ENCODE data around the gene ZNF831. TPM values are rescaled to one million over a fixed set of nuclear protein-coding genes. Genes with fewer than 3 reads are reported as not detected.

Gene ZNF831
- total and polyA plus RNA-seq, 10 of the 15 experiments (the other 5 are each of a cell fraction or from before 2014, with no cell fraction given), result 0.01 to 0.97 (median 0.23) TPM

DNA sequence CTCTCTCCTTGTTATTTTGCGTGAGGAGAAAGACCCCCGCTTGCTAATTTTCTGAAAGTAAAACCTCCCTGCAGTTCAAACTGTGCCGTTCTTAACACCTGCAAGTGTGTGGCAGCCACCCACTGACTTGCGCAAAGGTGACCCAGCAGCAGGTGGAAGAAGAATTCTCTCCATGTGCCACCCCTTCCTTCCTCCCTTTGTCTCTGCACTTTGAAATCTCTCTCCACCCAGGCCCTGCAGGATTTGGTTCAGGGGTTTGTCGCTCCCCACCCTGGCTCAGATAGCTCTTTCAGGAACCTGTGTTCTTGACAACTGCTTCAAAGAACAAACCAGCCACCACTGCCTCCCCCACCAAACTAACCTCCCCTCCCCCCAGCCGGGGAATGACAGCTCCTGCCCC is 41.4 kb downstream of the ZNF831 start:
- ChIA-PET SMC1A (ENCODE audit: uncharacterized antibody, unreplicated experiment) (interaction anchor here (1.5 kb wide), 1 partner anchor 117 kb away, joined by 6 read pairs; no protein-coding TSS in a partner anchor), CTCF (interaction anchor here (4.2 kb wide), 1 partner anchor 335 kb away, joined by 36 read pairs; no protein-coding TSS in a partner anchor), RAD21 (ENCODE audit: unreplicated experiment) (interaction anchor here (1.6 kb wide), 1 partner anchor 338 kb away, joined by 5 read pairs; no protein-coding TSS in a partner anchor), POLR2A (no interaction called here)
- no peaks in the 10 kb centered on the region for H3K79me2 ChIP-seq (ENCODE audit: control insufficient read depth, insufficient read depth, low read length)
- DNase-seq (ENCODE audit: low read depth, low spot score) (no peak), FAIRE-seq (no peak), ATAC-seq (no peak)
- no peak overlapping the region for H2AFZ ChIP-seq (ENCODE audit: control insufficient read depth, low read depth, low read length)
- no peaks in the 10 kb centered on the region for H4K20me1 ChIP-seq (ENCODE audit: control insufficient read depth, insufficient read depth)
- intact Hi-C loops (cut with micrococcal nuclease; ENCODE audit: unreplicated experiment), result loop anchor here (5.0 kb wide), 1 partner anchor 118 kb away; no protein-coding TSS in a partner anchor
- H3K27ac ChIP-seq (ENCODE audit: control insufficient read depth, insufficient read depth), result no peak overlapping the region
- no peak overlapping the region for H3K4me3 ChIP-seq
- H3K27me3 ChIP-seq (replicated peaks in 1 of 2; ENCODE audit: control insufficient read depth in 2 of 2, insufficient read depth in 2 of 2, low read length in 1 of 2), result no peaks in the 10 kb centered on the region
- TF ChIP-seq PML (IDR thresholded peaks at IDR 0.05; ENCODE audit: low read length) (no peak), E2F8 (IDR thresholded peaks at IDR 0.05; ENCODE audit: low read depth, partially characterized antibody) (no peak), ZBED1 (IDR thresholded peaks at IDR 0.05; ENCODE audit: borderline replicate concordance) (no peak), POLR2AphosphoS5 (IDR thresholded peaks at IDR 0.05; ENCODE audit: low read length) (no peak), SMC3 (IDR thresholded peaks at IDR 0.05; ENCODE audit: borderline replicate concordance, low read length) (no peak), DPF2 (IDR thresholded peaks at IDR 0.05) (no peak)
- TF ChIP-seq, protein P1, sequence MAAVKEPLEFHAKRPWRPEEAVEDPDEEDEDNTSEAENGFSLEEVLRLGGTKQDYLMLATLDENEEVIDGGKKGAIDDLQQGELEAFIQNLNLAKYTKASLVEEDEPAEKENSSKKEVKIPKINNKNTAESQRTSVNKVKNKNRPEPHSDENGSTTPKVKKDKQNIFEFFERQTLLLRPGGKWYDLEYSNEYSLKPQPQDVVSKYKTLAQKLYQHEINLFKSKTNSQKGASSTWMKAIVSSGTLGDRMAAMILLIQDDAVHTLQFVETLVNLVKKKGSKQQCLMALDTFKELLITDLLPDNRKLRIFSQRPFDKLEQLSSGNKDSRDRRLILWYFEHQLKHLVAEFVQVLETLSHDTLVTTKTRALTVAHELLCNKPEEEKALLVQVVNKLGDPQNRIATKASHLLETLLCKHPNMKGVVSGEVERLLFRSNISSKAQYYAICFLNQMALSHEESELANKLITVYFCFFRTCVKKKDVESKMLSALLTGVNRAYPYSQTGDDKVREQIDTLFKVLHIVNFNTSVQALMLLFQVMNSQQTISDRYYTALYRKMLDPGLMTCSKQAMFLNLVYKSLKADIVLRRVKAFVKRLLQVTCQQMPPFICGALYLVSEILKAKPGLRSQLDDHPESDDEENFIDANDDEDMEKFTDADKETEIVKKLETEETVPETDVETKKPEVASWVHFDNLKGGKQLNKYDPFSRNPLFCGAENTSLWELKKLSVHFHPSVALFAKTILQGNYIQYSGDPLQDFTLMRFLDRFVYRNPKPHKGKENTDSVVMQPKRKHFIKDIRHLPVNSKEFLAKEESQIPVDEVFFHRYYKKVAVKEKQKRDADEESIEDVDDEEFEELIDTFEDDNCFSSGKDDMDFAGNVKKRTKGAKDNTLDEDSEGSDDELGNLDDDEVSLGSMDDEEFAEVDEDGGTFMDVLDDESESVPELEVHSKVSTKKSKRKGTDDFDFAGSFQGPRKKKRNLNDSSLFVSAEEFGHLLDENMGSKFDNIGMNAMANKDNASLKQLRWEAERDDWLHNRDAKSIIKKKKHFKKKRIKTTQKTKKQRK (IDR thresholded peaks at IDR 0.05; ENCODE audit: low read depth, low read length), result no peak
- in situ Hi-C loops (cut with MboI), result loop anchor here (5.0 kb wide), 2 partner anchors 118 to 333 kb away; no protein-coding TSS in a partner anchor
- no peak overlapping the region for H3K4me2 ChIP-seq (ENCODE audit: control insufficient read depth, insufficient read depth)
- BruUV-seq (replicated peaks), result no TSS peak
- H3K36me3 ChIP-seq (ENCODE audit: control insufficient read depth in 2 of 2, insufficient read depth in 2 of 2, low read length in 1 of 2), result no peaks in the 10 kb centered on the region
- no peaks in the 10 kb centered on the region for H3K9me3 ChIP-seq (replicated peaks; ENCODE audit: control insufficient read depth, insufficient read depth, low read length)
- H3K9ac ChIP-seq (ENCODE audit: control insufficient read depth, insufficient read depth, low read length), result no peak overlapping the region
- 56% methylated on average over 6 of the region's 6 CpGs for WGBS (ENCODE audit: insufficient coverage, insufficient replicate concordance, low lambda C conversion rate, missing lambda C conversion rate)
- no peaks in the 10 kb centered on the region for H3K4me1 ChIP-seq (ENCODE audit: control insufficient read depth, insufficient read depth, low read length)

Measured in GM12878 (cell line).